ENCODE data around the gene CSMD2.

The CSMD2 gene

DNA sequence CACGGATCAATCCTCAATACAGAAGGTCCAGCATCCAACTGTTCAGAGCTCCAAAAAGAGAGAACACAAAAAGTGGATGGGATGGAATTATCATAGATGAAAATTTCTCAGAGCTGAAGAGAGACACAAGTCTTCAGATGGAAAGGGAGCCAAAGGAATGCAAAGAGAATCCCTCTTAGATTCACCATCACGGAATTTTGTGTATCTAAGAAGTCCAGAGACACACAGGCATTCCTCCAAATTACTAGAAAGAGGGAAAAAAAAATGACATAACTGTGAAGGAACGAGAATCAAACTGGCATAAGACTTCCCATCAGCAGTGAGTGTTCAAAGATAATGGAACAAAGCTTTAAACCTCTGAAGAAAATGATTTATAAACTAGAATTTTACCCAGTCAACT, 591.4 kb downstream of the CSMD2 start:
- DNase-seq = no peak

DNA sequence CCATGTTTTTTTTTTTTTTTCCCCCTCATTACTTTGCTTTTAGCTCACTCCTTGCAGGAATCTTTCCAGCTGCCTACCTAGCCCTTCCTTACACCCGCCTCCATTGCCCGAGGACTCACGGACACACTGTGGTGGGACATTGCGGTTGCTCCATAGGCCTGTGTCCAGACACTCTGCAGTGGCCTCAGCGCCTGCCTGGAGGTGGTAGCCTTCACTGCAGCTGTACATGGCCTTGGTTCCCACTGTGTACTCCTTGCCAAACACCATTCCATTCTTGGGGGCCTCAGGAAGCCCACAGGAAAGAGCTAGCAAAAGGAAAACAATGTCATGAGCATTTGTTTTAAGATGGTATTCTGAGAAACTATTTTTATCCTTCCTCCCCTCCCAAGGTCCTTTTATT, 592.6 kb downstream of the CSMD2 start:
- DNase-seq = no peak

DNA sequence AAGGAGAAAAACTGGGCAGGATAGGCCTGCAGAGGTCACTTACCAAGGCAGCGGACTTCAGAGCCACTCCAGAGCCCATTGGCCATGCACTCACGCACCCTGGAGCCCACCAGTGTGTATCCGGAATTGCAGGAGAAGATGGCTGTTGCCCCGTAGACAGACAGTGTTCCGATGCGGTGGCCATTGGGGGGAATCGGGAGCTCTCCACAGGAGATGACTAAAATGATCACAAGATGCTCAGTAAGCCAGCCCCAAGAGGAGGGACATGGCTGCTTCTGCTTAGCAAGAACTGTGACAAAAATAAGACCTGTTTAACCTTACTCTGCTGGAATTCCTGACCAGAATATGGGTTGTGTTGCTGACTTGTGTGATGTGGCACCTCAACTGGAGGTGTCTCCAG, 595.7 kb downstream of the CSMD2 start:
- no peak for DNase-seq

DNA sequence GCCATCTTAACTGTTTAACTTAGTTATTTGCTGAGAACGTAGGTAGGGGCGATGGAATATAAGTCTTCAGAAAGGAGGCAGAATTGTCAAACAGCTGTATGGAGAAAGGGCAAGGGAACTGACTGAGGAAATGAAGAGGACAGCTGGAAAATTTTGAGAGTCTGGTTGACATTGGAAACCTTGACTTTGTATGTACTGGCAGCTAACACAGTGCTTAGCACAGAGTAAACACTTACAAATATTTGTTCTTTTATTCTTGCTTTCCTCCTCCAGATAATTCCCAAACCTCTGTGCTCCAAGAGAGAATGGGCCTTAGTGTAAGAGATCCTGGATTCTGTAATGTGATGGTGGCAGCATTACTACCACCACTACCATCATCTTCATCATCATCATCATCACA, 601.3 kb downstream of the CSMD2 start:
- no peak for DNase-seq

DNA sequence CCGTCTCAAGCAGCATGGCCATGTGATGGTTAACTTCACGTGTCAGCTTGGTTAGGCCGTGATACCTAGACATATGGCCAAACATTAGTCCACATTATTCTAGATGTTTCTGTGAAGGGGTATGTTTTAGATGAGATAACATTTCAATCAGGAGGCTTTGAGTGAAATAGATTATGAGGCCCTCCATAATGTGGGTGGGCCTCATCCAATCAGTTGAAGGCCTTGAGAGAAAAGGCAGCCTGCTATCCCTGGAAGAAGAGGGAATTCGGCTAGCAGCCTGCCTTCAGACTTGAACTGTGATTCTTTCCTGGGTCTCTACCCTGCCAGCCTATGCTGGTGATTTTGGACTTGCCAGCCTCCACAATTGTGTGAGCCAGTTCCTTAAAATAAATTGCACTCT, 602.5 kb downstream of the CSMD2 start:
- no peak for DNase-seq

DNA sequence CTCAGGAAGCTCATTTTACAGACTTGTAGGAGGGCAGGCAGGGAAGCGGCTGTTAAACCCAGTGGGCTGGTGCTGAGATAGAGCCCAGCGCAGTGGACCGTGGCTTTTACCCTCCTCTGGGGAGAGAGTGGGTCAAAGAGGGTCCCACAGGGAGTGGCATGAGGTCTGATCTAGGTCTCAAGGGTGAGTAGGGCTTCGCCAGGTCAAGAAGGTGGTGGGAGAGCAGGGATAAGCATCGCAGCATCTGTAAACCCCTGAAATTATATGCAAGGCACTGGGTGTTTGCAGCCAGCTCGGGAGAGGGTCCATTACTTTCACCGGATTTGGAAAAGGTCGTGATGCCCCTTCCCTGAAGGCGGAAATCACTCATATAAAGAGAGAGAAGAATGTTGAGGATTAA, 603.5 kb downstream of the CSMD2 start:
- DNase-seq = no peak

DNA sequence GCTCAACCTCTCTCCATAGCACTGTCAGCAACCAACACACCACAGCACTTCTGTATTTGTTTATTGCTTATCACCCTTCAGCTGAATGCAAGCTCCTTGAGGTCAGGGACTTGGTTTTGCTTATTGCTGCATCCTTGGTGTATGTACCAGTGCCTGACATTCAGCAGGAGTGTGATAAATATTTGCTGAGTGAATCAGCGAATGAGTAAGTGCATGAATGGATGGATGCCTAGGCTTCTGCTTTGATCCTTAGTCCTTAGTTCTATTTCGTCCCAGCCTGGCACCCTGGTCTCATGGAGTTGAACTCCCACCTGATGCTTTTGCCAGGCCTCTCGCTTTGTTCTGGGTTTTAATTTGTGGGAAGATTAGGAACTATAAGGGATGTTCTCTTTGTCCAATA, 604.4 kb downstream of the CSMD2 start:
- DNase-seq = no peak

DNA sequence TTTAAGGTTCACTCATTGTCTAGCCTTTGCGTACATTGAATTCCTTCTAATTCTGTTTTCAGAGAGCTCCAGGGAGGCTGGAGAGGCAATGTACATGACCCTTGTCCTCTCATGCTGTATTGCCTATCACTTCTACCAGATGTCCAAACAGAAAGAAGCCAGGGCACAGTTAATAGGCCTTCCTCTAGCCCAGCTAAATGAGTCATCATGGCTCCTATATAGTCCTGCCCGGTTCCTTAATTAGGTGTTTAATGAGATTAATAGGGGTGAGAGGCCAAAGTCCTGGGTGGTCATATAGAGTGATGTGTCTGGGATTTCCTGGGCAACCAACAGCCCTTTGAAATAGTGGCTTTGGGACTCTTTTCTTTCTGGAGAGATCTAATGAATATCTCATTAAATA, 616.3 kb downstream of the CSMD2 start:
- no peak for DNase-seq

DNA sequence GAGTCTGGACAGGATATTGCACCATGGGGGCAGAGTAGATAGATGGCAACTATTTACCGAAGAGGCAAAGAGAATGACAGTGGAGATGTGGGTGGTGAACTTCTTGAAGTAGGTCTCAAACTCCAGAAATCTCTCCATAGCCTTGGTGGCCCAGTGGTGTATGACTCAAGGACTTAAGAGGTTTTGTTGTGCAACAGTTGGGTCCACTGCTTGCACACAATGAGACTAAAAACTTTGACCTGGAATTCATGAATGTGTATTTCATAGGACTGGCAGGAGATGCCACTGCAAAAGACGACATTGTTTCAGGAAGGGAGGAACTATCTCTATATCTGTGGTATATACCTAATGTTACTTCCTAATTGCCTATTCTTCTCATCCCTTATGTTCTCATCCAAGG, 616.7 kb downstream of the CSMD2 start:
- DNase-seq = no peak

DNA sequence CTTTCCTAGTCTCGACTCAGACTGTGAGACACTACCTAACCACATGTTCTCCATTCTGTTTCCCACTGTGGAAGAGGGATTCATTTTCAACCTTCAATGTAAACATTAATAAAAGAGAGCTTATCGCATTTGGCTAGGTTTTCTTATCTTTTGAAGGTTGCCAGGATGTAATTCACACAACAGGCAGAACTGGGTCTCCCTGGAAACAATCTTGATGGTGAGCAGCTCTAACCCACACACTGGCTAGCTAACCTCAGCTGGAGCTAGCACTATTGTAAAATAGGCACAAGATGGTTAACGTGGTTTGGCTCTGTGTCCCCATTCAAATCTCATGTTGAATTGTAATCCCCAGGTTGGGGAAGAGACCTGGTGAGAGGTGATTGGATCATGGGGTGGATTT, 617.5 kb downstream of the CSMD2 start:
- DNase-seq = no peak

DNA sequence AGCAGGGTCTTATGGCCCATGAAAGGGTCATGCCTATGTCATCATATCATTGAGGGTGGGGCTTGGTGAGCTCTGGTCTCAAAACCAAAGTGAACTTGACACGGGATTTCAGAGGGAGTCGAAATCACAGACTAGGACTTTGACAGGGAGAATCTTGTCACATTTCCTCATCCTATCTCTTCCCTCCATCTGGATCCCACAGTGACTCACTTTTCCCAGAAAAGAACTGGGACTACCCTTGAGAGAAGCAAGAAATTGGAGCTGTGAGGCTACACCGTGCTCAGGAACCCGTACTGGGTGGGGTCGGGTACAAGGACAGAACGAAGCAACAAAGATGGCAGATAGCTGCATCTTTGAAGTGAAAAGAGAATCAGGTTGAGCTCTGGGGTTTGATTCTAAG, 623.1 kb downstream of the CSMD2 start:
- DNase-seq = no peak

DNA sequence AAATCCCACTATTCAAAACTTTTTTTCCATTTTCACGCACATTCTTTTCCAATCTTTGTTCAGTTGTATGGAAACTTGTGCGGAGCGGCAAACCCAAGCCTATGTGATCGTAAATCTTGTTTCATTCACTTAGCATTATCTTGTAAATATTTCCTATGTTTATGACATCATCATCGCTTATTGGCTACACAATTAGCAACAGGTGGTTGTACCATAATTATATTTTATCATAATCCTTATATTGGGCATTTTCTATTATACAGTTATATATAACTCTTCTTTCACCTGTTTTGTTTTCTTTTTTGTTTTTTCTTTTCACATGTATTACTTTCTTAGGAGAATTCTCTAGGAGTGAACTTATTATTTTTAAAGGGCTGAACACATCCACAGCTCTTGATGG, 627.1 kb downstream of the CSMD2 start:
- DNase-seq = no peak

DNA sequence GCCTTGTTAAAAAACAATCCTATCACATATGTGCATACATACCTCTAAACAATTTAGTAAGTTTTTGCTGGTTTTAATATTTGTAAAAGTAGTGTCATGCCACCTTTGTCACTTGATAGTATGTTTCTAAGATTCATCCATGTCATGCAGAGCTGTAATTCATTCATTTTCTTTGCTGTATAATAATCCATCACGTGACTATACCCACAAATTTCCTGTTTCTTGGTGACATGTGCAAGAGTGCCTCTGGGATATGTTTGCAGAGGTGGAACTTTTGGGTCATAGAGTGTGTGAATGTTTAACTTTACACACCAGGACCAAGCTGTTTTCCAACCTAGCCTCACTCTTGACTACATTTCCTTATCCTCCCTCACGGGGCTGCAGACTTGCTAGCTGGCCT, 629.7 kb downstream of the CSMD2 start:
- DNase-seq = no peak

DNA sequence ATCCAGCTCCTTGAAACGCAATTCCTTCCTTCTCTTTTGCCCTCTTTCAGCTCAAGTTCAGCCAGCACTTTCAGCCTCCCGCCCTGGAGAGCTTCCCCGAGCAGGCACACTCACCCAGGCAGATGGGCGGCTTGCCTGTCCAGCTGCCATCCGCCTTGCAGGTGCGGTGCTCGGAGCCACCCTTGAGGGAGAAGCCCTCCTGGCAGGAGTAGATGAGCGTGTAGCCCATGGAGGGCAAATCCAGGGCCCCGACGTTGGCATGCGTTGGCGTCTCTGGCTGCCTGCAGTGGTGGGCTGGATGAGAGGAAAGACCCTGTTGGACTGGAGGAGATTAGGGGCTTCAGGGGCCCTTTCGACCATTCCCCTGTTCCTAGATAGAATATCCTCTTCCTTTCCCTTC, 632.1 kb downstream of the CSMD2 start:
- DNase-seq = no peak

DNA sequence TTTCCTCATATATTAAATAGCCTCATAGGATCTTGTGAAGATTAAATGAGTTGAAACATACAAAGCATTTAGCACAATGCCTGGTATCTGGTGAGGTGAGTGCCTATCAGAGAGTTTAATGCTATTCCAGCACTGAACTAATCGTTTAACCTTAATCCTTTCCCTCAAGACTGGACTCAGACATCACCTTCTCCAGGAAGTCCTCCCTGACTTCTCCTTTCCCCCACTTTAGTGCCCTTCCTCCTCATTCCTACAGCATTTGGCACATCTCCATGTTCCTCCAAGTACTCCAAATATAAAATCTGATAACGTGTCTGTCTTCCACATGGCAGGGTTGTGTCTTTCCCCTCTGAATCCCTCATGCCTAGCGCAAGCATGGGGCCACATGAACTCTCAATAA, 632.8 kb downstream of the CSMD2 start:
- no peak for DNase-seq

DNA sequence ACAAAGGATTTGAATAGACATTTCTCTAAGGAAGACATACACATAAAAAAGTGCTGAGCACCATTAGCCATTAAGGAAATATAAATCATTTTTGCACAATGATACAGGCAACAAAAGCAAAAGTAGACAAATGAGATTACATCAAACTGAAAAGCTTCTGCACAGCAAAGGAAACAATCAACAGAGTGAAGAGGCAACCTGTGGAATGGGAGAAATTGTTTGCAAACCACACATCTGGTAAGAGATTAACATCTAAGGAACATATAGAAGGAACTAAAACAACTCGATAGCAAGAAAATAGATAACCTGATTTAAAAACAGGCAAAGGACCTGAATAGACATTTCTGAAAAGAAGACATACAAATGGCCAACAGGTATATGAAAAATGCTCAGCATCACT, 635.1 kb downstream of the CSMD2 start:
- no peak for DNase-seq

DNA sequence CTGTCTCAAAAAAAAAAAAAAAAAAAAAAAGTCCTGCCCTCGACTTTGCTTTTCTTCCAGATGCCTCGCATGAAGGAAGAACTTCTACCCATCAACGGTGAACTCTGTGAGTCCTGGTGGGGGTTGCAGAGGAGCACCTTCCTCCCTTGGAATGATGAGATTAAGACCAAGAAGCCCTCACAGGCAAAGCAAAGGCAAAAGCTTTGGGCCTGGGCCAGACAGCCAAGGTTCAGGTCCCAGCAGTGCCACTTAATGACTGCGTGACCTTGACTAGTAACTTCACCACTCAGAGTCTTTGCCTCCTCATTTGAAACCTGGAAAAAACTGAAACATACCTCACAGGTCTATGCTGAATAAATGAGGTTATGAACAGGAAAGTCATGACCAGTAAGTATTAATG, 637.1 kb downstream of the CSMD2 start:
- DNase-seq = no peak

DNA sequence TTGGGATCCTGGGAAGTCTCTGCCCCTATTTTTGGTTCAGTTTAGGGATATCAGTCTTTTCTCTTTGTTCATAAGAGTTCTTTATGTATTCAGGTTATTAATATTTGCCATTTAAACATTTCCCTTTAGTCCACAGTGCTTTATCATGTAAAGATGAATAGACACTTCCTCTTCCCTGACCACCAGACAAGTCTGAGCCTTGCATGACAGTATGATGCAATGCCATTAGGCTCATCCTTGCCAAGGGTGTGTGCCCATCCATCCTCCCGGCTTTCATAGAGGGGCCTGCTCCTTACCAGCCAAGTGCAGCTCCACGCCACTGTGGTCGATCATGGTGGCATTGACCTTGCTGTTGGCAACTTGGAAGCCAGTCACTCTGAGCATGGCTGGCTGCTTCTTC, 640.4 kb downstream of the CSMD2 start:
- no peak for DNase-seq

DNA sequence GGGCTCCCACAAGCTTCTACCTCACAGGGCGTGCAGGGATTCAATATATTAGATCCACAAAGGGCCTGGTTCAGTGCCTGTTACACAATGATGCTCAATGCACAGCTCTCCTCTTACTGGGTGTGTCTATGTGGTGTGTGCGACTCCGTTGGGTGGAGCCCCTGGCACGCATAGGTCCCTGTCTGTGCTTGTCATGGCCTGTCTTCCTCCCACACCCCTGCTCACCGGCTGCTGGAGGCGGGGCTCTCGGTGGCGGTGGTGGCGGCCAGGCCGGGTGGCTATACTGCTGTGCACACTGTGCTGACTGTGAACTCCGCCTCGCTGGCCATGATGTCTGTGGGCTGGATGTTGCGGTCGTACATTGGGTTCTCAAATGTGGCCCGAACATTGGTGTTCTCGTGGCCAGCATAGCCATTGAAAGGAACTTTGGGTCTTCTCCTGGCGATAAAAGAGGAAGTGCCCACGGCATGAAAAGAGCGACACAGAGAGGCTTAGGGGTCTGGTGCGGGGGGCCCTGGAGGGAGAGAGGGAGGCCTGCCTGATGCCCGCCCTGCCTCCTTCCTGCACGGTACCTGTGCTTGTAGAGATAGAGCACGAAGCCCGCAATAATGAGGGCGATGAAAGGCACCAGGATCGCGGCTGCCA, 645.7 kb downstream of the CSMD2 start:
- DNase-seq = no peak

DNA sequence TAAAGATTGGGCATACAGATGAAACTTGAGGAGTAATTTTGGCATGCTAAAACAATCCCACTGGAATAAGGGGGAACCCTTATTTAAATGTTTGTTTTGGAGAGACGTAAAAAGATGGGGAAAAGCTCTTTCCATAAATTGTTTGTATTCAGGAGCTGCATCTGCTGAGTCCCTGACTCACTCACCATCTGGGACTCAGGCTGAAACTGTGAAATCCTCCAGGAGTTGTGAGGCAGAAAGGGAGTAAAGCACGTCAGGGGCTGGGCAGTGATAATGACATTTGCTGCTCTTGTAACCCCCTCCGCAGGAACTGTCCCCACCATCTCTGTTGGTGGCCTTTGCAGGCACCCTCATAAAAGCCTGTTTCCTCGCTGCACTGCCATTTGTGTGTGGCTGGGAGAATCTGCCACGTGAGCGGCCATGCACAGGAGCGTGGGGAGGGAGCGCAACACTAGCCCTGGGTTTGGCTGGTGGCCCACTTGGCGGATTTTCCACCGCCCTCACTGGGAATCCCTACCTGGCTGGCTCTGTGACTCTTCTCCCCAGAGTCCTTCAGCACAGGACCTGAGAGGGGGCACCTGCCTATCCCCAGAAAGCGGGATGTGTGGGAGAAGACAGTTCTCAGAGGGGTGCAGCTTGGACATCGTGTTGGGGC, 647.3 kb downstream of the CSMD2 start:
- DNase-seq = no peak

DNA sequence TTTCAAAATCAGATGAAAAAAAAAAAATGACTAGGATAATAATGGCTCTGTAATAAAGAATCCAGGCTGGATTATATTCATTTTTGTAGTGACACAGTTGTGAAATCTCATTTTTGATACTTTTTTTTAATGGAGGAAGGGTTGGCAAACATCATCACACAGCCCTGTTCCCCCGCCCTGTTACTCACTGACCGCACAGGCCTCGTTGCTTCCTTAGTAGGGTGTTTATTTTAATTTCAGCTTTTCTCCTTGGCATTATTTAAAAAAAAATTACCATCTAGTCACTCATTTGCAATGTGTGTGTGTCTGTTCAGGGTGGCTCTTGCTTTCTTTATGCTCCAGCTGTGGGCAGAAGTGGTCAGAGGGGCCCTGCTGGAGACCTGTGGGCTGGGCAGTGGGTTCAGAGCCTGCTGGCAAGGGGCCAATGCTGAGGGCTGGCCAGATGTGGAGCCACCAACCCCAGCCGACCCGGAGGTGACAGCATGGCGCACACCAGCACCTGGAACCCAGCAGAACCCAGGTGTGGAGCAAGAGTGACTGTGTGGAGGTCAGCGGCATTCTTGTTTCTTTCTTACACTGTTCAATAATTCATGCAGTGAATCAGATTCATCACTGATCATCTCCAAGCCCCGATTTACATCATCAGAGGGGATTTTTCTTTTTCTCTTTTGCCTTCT, 648.0 kb downstream of the CSMD2 start:
- no peak for DNase-seq

DNA sequence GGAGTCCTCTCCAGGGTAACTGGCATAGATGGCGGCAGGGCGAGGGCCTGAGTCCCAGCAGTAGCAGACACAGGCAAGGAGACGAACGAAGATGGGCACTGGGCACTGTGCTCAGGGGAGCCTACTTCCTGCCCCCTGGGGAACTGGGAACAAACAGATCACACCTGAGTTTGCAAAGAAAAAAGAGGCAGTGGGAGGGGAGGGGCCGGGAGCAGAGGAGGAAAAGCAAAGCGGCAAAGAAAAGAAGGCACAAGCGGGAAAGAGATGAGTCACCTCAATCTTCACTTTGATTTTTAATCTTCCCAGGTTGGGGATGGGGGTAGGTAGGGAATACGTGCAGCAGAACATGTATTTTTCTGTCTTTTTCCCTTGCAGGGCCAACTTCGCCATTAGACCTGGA, 648.6 kb downstream of the CSMD2 start:
- no peak for DNase-seq

DNA sequence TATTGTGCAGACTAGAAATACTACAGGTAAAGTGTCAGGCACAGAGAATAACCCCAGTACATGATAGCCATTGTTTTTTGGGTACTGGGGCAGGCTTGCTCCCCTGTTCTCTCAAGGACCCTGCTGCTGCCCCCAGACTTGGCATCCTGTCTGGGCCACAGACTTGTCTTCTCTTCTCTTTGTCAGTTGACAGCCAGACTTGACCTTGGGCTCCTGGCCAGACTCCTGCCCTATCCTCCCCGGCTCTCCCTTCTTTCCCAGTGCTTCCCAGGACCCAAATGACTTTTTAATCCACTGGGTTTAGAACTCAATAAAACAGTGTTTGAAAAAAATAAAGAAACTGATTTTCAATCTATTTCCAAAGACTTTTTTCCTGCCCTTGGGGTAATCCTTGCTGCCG, 649.4 kb downstream of the CSMD2 start:
- no peak for DNase-seq

DNA sequence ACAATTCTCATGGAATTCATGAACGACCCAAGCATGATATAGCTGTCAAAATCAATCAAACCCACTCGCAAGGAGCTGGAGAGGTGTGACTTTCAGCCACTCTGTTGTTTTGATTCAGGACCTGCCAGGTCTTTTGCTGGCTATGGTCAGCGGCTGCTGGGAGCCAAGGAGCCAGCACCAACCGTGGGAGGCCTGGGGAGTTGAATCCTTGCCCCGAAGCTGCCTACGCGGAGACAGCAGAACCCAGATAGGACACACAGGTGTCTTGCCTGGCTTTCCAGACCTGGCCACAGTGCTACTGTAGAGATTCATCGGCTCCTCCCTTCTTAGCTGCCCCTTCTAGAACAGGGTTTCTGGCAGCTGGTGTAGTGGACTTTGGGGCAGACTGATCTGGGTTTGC, 649.9 kb downstream of the CSMD2 start:
- no peak for DNase-seq
